ENCODE data around the gene PAK4. TPM values are rescaled to one million over a fixed set of nuclear protein-coding genes. Genes with fewer than 3 reads are reported as not detected.
A peak's percentile ranks its signal among the peaks of the same experiment; 100 is the strongest.

PAK4 gene
- polyA plus RNA-seq, 6 donors from 2014 or later, result 0.09 to 2.6 (median 1.7) TPM

DNA sequence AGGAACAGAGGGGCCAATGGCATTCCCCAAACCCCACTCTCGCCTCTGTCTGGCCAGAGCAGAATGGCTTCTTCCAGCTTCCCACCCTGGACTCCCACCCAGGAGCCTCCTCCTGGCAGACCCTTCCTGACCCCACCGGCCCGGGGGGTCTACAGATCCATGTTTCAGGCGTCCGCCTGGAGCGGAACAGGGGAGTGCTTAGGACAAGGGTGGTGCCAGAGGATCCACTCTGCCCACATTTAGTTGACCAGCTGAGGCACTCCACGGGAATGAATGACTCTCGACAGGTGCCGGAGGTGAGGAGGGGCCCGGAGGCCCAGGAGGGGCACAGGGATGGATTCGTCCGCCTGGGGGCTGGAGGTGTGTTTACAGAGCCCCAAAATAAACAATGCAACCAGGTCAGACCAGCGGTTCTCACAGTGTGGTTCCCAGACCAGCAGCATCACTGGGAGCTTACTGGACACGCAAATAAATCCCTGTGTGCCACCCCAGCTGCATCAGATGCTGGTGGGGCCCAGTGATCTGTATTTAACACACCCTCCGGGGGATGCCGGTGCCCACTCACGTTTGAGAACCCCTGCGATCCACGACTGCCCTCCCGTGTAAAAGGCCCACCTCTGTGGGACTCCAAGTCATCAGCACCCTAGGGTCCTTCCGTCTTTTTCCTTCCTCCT lies 56.1 kb downstream of the PAK4 start:
- Mint-ChIP-seq H3K4me3 (no peak overlapping the region), H3K27ac (peak overlapping the region in 1 of 6 donors; percentile 82), H3K9me3 (no peaks in the 10 kb centered on the region), H3K36me3 (peaks cover 0 to 8% of the 10 kb centered on the region in 2 donors), H3K27me3 (no peaks in the 10 kb centered on the region), H3K4me1 (peaks cover 0 to 3% (median 0%) of the 10 kb centered on the region in 3 donors)
- ATAC-seq (ENCODE audit: low read depth in 2 of 2) (no peak), DNase-seq (no peak)

DNA sequence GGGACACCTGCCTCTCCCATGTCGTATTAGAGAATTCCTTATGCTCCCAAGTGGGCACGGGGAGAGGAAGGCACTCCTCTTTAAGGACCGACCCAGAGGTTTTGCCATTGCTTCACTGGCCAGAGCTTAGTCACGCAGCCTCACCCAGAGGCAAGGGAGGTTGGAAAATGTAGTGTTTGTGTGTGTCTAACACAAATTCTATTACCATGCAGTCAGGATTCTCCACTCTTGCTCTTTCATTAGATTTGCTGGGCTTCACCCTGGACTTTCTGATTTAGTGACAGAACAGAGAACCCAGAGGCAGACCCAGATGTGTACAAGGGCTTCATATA lies 56.6 kb downstream of the PAK4 start:
- no peaks in the 10 kb centered on the region for H3K9me3 Mint-ChIP-seq
- no peak overlapping the region for H3K4me3 Mint-ChIP-seq
- DNase-seq (no peak), ATAC-seq (ENCODE audit: low read depth in 2 of 2) (no peak)
- peaks cover 0 to 4% of the 10 kb centered on the region in 2 donors for H3K36me3 Mint-ChIP-seq
- H3K27me3 Mint-ChIP-seq, result peaks cover 0 to 1% (median 0%) of the 10 kb centered on the region in 3 donors
- H3K4me1 Mint-ChIP-seq, result peaks cover 0 to 3% (median 0%) of the 10 kb centered on the region in 3 donors
- H3K27ac Mint-ChIP-seq, result peak overlapping the region in 1 of 6 donors; percentile 82

- ATAC-seq (ENCODE audit: low read depth in 2 of 2), result no peak
- H3K36me3 Mint-ChIP-seq, result no peaks in the 10 kb centered on the region
These were observed 57.5 kb downstream of the PAK4 start for GRCh38 chr19:39183104-39183503.

GRCh38 chr19:39186391-39186790 lies 60.8 kb downstream of the PAK4 start:
- Mint-ChIP-seq H3K36me3 (no peaks in the 10 kb centered on the region), H3K27me3 (peaks cover 4 to 10% (median 10%) of the 10 kb centered on the region in 3 donors), H3K4me3 (no peak overlapping the region), H3K9me3 (no peaks in the 10 kb centered on the region), H3K4me1 (peaks cover 0 to 4% (median 0%) of the 10 kb centered on the region in 3 donors), H3K27ac (no peak overlapping the region)
- ATAC-seq (ENCODE audit: low read depth in 2 of 2), result no peak
- no peak for DNase-seq

More at GRCh38 chr19:39183104-39183503, 57.5 kb downstream of the PAK4 start:
- Mint-ChIP-seq H3K27ac (peak overlapping the region in 2 of 6 donors; percentile 67 to 84), H3K4me3 (no peak overlapping the region), H3K27me3 (peaks cover 0 to 4% (median 0%) of the 10 kb centered on the region in 3 donors), H3K4me1 (peaks cover 0 to 3% (median 0%) of the 10 kb centered on the region in 3 donors), H3K9me3 (no peaks in the 10 kb centered on the region)
- no peak for DNase-seq

DNA sequence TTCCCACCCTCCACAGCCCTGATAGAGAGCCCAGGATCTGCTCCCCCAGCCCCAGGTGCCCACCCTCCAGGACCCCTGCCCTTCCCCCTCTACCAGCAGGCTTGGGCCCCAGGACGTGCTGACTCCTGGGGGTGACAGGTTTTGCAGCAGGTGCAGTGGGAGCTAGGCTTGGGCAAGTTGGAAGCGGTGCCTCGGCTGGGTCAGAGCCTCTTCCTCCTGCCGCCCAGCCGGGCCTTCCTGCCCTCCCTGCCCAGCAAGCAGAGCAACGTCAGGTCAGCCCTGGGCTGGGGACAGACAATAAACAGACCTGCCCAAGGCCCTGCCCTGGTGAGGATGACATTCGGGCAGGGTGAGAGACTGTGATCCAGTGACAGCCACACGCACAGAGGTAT lies 62.0 kb downstream of the PAK4 start:
- no peak for ATAC-seq (ENCODE audit: low read depth in 2 of 2)
- no peak overlapping the region for H3K27ac Mint-ChIP-seq

DNA sequence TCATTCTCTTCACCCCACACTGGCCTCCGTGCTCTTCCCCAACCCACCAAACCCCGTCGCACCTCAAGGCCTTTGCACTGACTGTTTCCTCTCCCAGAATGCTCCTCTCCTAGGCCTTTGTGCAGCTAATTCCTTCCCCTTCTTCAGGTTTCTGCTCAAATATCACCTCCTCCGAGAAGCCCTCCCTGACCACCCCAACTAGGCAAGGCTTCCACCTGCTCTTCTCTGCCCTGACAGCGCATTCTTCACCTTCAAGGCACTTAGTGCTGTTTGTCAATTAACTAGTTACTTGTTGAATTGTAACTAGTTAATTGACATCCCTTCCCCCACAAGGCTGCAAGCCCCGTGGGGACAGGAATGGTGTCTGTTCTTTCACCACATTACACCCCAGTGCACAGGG lies 63.4 kb downstream of the PAK4 start:
- Mint-ChIP-seq H3K4me3 (no peak overlapping the region), H3K9me3 (no peaks in the 10 kb centered on the region), H3K27me3 (peaks cover 4 to 27% (median 22%) of the 10 kb centered on the region in 3 donors), H3K36me3 (no peaks in the 10 kb centered on the region), H3K4me1 (peaks cover 0 to 4% (median 0%) of the 10 kb centered on the region in 3 donors), H3K27ac (no peak overlapping the region)
- no peak for ATAC-seq (ENCODE audit: low read depth in 2 of 2)
- no peak for DNase-seq

More for the DNA sequence above, 62.0 kb downstream of the PAK4 start:
- peaks cover 0 to 4% (median 0%) of the 10 kb centered on the region in 3 donors for H3K4me1 Mint-ChIP-seq
- no peak overlapping the region for H3K4me3 Mint-ChIP-seq
- no peaks in the 10 kb centered on the region for H3K36me3 Mint-ChIP-seq
- peaks cover 4 to 16% (median 10%) of the 10 kb centered on the region in 3 donors for H3K27me3 Mint-ChIP-seq
- no peak for DNase-seq
- H3K9me3 Mint-ChIP-seq, result no peaks in the 10 kb centered on the region

DNA sequence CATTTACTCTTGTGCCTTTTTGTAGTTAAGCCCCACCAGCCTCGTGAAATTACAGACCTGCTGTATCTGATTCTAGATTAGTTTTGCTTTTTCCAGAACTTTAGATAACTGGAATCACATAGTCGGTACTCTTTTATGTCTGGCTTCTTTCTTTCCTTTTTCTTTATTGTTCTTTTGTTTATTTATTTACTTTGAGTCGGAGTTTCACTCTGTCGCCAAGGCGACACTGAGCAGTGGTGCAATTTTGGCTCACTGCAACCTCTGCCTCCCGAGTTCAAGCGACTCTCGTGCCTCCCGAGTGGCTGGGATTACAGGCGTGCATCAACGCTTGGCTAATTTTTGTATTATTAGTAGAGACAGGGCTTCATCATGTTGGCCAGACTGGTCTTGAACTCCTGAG lies 65.2 kb downstream of the PAK4 start:
- no peak overlapping the region for H3K27ac Mint-ChIP-seq
- H3K9me3 Mint-ChIP-seq, result no peaks in the 10 kb centered on the region
- H3K36me3 Mint-ChIP-seq, result no peaks in the 10 kb centered on the region
- H3K27me3 Mint-ChIP-seq, result peaks cover 13 to 42% (median 36%) of the 10 kb centered on the region in 3 donors
- no peak overlapping the region for H3K4me3 Mint-ChIP-seq
- ATAC-seq (ENCODE audit: low read depth in 2 of 2) (no peak), DNase-seq (no peak)
- peaks cover 0 to 5% (median 4%) of the 10 kb centered on the region in 3 donors for H3K4me1 Mint-ChIP-seq

GRCh38 chr19:39192846-39193245 lies 67.3 kb downstream of the PAK4 start:
- H3K9me3 Mint-ChIP-seq, result no peaks in the 10 kb centered on the region
- H3K36me3 Mint-ChIP-seq, result peaks cover 0 to 8% of the 10 kb centered on the region in 2 donors
- DNase-seq, result no peak
- no peak for ATAC-seq (ENCODE audit: low read depth in 2 of 2)
- peaks cover 17 to 60% (median 53%) of the 10 kb centered on the region in 3 donors for H3K27me3 Mint-ChIP-seq
- no peak overlapping the region for H3K27ac Mint-ChIP-seq
- peaks cover 12 to 14% (median 13%) of the 10 kb centered on the region in 3 donors for H3K4me1 Mint-ChIP-seq
- no peak overlapping the region for H3K4me3 Mint-ChIP-seq

DNA sequence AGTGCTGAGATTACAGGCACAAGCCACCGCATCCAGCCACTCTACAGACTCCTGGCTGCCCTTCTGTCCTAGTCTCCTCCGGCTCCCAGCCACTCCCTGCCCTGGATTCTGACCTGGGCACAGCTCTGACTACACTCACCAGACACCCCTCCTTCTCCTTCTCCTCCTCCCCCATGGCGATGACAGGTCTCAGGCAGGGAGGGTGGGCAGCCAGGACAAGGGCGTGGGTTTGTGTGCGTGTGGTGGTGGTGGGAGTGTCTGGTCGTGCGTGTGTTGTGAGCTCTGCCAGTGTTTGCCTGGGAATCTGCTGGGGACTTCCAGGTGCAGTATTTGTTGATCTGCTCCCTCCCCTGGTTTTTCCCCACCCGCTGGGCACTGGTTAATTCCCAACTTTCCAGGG lies 68.2 kb downstream of the PAK4 start:
- peaks cover 15 to 16% (median 15%) of the 10 kb centered on the region in 3 donors for H3K4me1 Mint-ChIP-seq
- no peak for DNase-seq
- peaks cover 0 to 8% of the 10 kb centered on the region in 2 donors for H3K36me3 Mint-ChIP-seq
- no peak overlapping the region for H3K4me3 Mint-ChIP-seq
- no peaks in the 10 kb centered on the region for H3K9me3 Mint-ChIP-seq
- ATAC-seq (ENCODE audit: low read depth in 2 of 2), result no peak
- H3K27ac Mint-ChIP-seq, result no peak overlapping the region
- peaks cover 26 to 66% (median 59%) of the 10 kb centered on the region in 3 donors for H3K27me3 Mint-ChIP-seq

- H3K4me3 Mint-ChIP-seq, result peak overlapping the region in 3 of 8 donors; percentile 5 to 56 (median 29)
- no peak for DNase-seq
- H3K27me3 Mint-ChIP-seq, result peaks cover 26 to 70% (median 61%) of the 10 kb centered on the region in 3 donors
These were observed 69.4 kb downstream of the PAK4 start for GRCh38 chr19:39194832-39195542.

DNA sequence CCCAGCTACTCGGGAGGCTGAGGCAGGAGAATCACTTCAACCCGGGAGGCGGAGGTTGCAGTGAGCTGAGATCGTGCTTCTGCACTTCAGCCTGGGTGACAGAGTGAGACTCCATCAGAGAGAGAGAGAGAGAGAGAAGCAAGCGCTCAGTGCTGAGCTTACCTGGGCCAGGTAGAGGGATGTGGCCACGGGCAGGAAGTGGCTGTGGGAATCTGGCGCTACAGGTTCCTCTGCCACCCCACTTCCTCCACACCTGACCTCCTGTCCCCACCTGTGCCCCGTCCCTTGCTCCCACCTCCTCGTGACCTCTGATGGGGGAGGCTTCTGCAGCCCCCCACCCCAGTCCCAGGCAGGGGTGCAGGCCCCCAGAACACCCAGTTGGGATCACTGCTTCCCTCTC lies 70.2 kb downstream of the PAK4 start:
- no peak for ATAC-seq (ENCODE audit: low read depth in 2 of 2)
- H3K4me1 Mint-ChIP-seq, result peaks cover 12 to 16% (median 15%) of the 10 kb centered on the region in 3 donors
- H3K36me3 Mint-ChIP-seq, result peaks cover 0 to 8% of the 10 kb centered on the region in 2 donors
- no peak for DNase-seq
- H3K9me3 Mint-ChIP-seq, result no peaks in the 10 kb centered on the region
- H3K27me3 Mint-ChIP-seq, result peaks cover 30 to 78% (median 69%) of the 10 kb centered on the region in 3 donors
- H3K27ac Mint-ChIP-seq, result no peak overlapping the region
- H3K4me3 Mint-ChIP-seq, result peak overlapping the region in 4 of 8 donors; percentile 29 to 66 (median 46)

More at GRCh38 chr19:39194832-39195542, 69.4 kb downstream of the PAK4 start:
- Mint-ChIP-seq H3K27ac (no peak overlapping the region), H3K4me1 (peaks cover 12 to 16% (median 15%) of the 10 kb centered on the region in 3 donors), H3K36me3 (peaks cover 0 to 8% of the 10 kb centered on the region in 2 donors), H3K9me3 (no peaks in the 10 kb centered on the region)
- ATAC-seq (ENCODE audit: low read depth in 2 of 2), result no peak

DNA sequence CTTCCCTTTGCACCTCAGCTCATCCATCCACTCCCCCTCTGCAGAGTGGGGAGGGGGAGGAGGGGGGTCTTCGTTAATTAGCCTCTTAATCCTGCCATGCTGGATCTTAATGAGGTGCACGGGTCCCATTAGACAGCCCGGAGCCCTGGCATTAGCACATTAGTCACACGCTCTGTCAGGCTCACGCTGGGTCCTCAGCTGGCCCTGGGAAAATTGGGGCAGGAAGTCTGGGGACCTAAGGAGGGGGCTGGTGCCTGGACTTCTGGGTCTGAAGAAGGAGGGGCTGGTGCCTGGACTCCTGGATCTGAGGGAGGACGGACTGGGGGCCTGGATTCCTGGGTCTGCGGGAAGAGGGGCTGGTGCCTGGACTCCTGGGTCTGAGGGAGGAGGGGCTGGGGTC lies 70.7 kb downstream of the PAK4 start:
- Mint-ChIP-seq H3K27ac (no peak overlapping the region), H3K4me1 (peaks cover 12 to 16% (median 15%) of the 10 kb centered on the region in 3 donors), H3K9me3 (no peaks in the 10 kb centered on the region), H3K27me3 (peaks cover 35 to 83% (median 75%) of the 10 kb centered on the region in 3 donors), H3K4me3 (peak overlapping the region in 2 of 8 donors; percentile 40 to 47), H3K36me3 (peaks cover 0 to 8% of the 10 kb centered on the region in 2 donors)
- ATAC-seq (ENCODE audit: low read depth in 2 of 2), result no peak
- DNase-seq, result no peak

GRCh38 chr19:39196860-39197562 lies 71.4 kb downstream of the PAK4 start, which contains the start of gene NCCRP1:
NCCRP1 (plus strand) TSS chr19:39196964; CDS start chr19:39196983, 19 bp downstream.
- Mint-ChIP-seq H3K27me3 (peaks cover 41 to 83% (median 81%) of the 10 kb centered on the region in 3 donors), H3K36me3 (peaks cover 0 to 8% of the 10 kb centered on the region in 2 donors), H3K4me1 (peaks cover 12 to 16% (median 15%) of the 10 kb centered on the region in 3 donors), H3K27ac (peak within 1 kb of the TSS in 1 of 6 donors; percentile 75), H3K9me3 (no peaks in the 10 kb centered on the region), H3K4me3 (peak within 1 kb of the TSS in 7 of 8 donors; percentile 16 to 86 (median 74))
- DNase-seq, result no peak
- peak in 1 of 2 donors; percentile 51 for ATAC-seq (ENCODE audit: low read depth in 2 of 2)
